OCI-LY1 (cell line): ENCODE data around the gene C11orf21.

ENCODE experiments used
- H2AFZ ChIP-seq: fragments of 200-600 bp; sonication (generic), shearing (Covaris generic); 2 replicates; pipeline ENCODE4 v1.6.0; 2014; ENCODE audit warnings: antibody characterized with exemption, mild to moderate bottlenecking, low read length
- H3F3A ChIP-seq: fragments of 200-600 bp; sonication (generic), shearing (Covaris generic); 2 replicates; pipeline ENCODE4 v1.6.0; 2014; ENCODE audit warnings: mild to moderate bottlenecking, antibody characterized with exemption, low read length, moderate library complexity; ENCODE audit not compliant: insufficient read depth
- H3K27ac ChIP-seq: fragments of 200-600 bp; sonication (generic); 2 replicates; pipeline ENCODE4 v1.5.1; 2014; ENCODE audit warnings: low read length, mixed run types, mild to moderate bottlenecking, low read depth; ENCODE audit not compliant: poor library complexity, severe bottlenecking
- H3K27me3 ChIP-seq: fragments of 200-600 bp; sonication (generic); 2 replicates; pipeline ENCODE4 v1.6.0; 2014; ENCODE audit warnings: antibody characterized with exemption, mild to moderate bottlenecking, low read length, moderate library complexity; ENCODE audit not compliant: insufficient read depth
- H3K36me3 ChIP-seq: fragments of 200-600 bp; sonication (generic); 2 replicates; pipeline ENCODE4 v1.6.1; 2014; ENCODE audit warnings: mild to moderate bottlenecking, antibody characterized with exemption, low read length, moderate library complexity, mixed read lengths; ENCODE audit not compliant: insufficient read depth
- H3K4me1 ChIP-seq: fragments of 200-600 bp; sonication (generic); 2 replicates; pipeline ENCODE4 v1.5.1; 2014; ENCODE audit warnings: mild to moderate bottlenecking, low read length, moderate library complexity; ENCODE audit not compliant: insufficient read depth, severe bottlenecking
- H3K4me2 ChIP-seq: fragments of 200-600 bp; sonication (generic), shearing (Covaris generic); 2 replicates; pipeline ENCODE4 v1.6.1; 2014; ENCODE audit warnings: low read length
- H3K4me3 ChIP-seq: fragments of 200-600 bp; sonication (generic); 2 replicates; pipeline ENCODE4 v1.5.1; 2014; ENCODE audit warnings: low read length, low read depth, mild to moderate bottlenecking, mixed read lengths; ENCODE audit not compliant: poor library complexity, severe bottlenecking
- H3K79me2 ChIP-seq: fragments of 200-600 bp; shearing (Covaris generic); 2 replicates; pipeline ENCODE4 v1.6.1; 2016; ENCODE audit warnings: mixed run types, low read length, mixed read lengths; ENCODE audit not compliant: insufficient read depth
- H3K9ac ChIP-seq: fragments of 200-600 bp; sonication (generic), shearing (Covaris generic); 2 replicates; pipeline ENCODE4 v1.6.1; 2014; ENCODE audit warnings: mild to moderate bottlenecking, low read length, mixed read lengths
- H3K9me2 ChIP-seq: fragments of 200-600 bp; sonication (generic), shearing (Covaris generic); 2 replicates; pipeline ENCODE4 v1.6.1; 2014; ENCODE audit warnings: low read depth, mild to moderate bottlenecking, low read length, mixed read lengths
- H3K9me3 ChIP-seq: fragments of 200-600 bp; shearing (Covaris generic); 2 replicates; pipeline ENCODE4 v1.6.1; 2014; ENCODE audit warnings: low read length, mixed read lengths
- H4K20me1 ChIP-seq: fragments of 200-600 bp; sonication (generic), shearing (Covaris generic); 2 replicates; pipeline ENCODE4 v1.6.0; 2016; ENCODE audit warnings: mild to moderate bottlenecking, low read length; ENCODE audit not compliant: insufficient read depth
- EZH2 ChIP-seq: fragments of 200-600 bp; sonication (generic), shearing (Covaris generic); IDR thresholded peaks from 2 replicates; pipeline ENCODE4 v1.8.0; 2017; ENCODE audit warnings: borderline replicate concordance, mixed run types, mild to moderate bottlenecking, antibody characterized with exemption, low read length, moderate library complexity, mixed read lengths
- TF ChIP-seq, protein P1 (sequence below): fragments of 200-600 bp; sonication (generic), shearing (Covaris generic); IDR thresholded peaks from 2 replicates; pipeline ENCODE4 v1.5.1; 2017; ENCODE audit warnings: mild to moderate bottlenecking, antibody characterized with exemption, low read length, moderate library complexity, mixed read lengths

The C11orf21 gene

DNA sequence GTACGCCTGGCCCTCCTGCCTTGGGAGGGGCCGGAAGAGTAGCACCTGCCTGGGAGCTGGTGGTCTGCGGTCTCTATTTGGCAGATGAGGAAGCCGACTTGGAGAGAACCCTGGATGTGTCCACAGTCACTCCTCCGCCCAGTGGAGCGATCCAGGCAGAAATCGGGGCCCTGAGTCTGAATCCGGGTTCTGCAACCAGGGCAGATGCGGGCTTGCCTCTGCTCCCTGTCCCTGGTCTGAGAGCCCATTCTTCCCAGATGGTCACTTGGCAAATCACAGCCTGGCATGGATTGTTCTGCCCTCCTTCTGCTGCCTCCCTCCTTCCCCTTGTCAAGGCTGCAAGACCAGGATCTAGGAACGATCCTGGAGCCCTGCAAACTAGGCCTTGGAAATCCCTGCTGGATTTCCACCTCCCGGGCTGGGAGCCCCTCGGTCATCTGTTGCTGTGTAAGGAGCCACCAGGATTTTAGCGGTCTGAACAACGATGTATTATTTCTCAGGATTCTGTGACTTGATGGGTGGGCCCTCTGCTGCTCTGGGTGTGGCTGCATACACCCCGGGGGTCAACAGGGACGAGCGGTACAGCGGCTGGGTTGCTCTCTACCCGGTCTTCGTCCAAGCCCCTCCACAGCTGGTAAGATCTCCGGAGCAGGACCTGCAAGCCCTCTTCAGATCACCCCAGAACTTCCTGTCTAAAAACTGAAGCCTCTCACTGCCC is 29.3 kb downstream of the C11orf21 start:
- no peak overlapping the region for H3K27ac ChIP-seq
- H3K27me3 ChIP-seq: 0 out of 2 replicates have a peak, but pooled peaks cover 4% of the 10 kb centered on the region
- no peak overlapping the region for H3K4me2 ChIP-seq
- H3K79me2 ChIP-seq: no peaks in the 10 kb centered on the region
- H2AFZ ChIP-seq: no peak overlapping the region
- H3F3A ChIP-seq: no peaks in the 10 kb centered on the region
- H3K9me3 ChIP-seq: no peaks in the 10 kb centered on the region
- H3K4me1 ChIP-seq: no peaks in the 10 kb centered on the region
- no peaks in the 10 kb centered on the region for H4K20me1 ChIP-seq
- H3K36me3 ChIP-seq: no peaks in the 10 kb centered on the region
- no peak overlapping the region for H3K9ac ChIP-seq
- TF ChIP-seq EZH2: no peak
- TF ChIP-seq, protein P1, sequence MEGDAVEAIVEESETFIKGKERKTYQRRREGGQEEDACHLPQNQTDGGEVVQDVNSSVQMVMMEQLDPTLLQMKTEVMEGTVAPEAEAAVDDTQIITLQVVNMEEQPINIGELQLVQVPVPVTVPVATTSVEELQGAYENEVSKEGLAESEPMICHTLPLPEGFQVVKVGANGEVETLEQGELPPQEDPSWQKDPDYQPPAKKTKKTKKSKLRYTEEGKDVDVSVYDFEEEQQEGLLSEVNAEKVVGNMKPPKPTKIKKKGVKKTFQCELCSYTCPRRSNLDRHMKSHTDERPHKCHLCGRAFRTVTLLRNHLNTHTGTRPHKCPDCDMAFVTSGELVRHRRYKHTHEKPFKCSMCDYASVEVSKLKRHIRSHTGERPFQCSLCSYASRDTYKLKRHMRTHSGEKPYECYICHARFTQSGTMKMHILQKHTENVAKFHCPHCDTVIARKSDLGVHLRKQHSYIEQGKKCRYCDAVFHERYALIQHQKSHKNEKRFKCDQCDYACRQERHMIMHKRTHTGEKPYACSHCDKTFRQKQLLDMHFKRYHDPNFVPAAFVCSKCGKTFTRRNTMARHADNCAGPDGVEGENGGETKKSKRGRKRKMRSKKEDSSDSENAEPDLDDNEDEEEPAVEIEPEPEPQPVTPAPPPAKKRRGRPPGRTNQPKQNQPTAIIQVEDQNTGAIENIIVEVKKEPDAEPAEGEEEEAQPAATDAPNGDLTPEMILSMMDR: no peak
- no peaks in the 10 kb centered on the region for H3K9me2 ChIP-seq
- H3K4me3 ChIP-seq: no peak overlapping the region

DNA sequence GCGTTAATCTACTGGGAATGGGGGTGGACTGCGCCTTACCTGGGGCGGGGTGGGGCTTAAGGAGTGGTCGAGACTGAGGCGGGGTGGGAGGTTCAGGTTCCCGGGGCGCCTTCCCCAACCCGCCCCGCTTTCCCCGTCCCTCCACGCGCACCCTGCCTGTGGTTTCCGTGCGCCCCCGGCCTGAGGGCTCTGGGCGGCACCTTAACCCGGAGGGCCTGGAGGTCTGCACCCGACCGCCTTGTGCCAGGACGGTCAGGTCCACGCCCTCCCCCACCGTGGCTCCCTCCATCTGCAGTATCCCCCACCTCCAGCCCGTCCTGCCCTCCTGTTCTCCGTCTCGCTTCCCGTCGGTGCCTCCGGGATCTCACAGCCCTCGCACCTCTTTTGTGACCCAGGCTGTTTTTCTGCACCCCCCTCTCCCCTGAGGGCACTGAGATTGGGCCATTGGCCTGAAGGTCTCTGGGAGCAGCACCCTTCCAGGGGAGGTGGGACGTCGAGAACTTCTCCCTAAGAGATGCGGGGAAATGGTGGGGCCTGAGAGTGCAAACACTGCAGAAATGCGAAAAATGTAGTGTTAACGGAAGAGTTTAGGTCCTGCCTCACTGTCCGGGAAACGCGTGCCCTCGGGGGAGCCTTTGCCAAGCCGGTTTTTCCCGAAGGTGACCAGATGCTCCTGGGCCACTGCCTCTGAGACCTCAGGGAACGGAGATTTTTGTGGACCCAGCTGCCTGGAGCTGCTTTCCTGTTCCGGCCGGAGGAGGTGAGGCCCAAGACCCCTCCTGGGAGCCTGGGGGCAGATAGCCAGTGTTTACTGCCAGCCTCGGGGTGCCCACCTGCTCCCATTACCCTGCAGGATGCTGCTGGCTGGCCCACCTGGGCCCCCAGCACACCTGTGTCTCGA is 30.1 kb downstream of the C11orf21 start:
- no peaks in the 10 kb centered on the region for H3K9me3 ChIP-seq
- no peaks in the 10 kb centered on the region for H4K20me1 ChIP-seq
- H3K9me2 ChIP-seq: no peaks in the 10 kb centered on the region
- no peak overlapping the region for H2AFZ ChIP-seq
- H3K4me2 ChIP-seq: no peak overlapping the region
- H3K27me3 ChIP-seq: 0 out of 2 replicates have a peak, but pooled peaks cover 4% of the 10 kb centered on the region
- H3F3A ChIP-seq: no peaks in the 10 kb centered on the region
- no peak overlapping the region for H3K27ac ChIP-seq
- H3K79me2 ChIP-seq: no peaks in the 10 kb centered on the region
- H3K36me3 ChIP-seq: no peaks in the 10 kb centered on the region
- TF ChIP-seq, protein P1: no peak
- no peak for TF ChIP-seq EZH2
- H3K9ac ChIP-seq: no peak overlapping the region
- no peaks in the 10 kb centered on the region for H3K4me1 ChIP-seq
- no peak overlapping the region for H3K4me3 ChIP-seq

DNA sequence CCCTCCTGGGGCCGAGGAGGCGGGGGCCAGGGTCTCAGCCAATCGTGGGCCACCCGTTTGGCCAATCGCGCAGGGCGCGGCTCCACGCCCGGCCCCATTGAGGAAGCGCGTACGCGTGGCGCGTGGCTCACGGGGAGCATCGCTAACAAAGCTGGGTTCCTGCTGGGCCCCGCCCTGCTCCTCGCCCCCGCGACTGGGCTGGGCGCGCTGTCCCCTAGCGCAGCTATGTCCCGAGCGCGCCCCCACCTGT is 30.7 kb downstream of the C11orf21 start:
- H3K4me2 ChIP-seq: no peak overlapping the region
- H3K27me3 ChIP-seq: 0 out of 2 replicates have a peak, but pooled peaks cover 4% of the 10 kb centered on the region
- no peaks in the 10 kb centered on the region for H3K79me2 ChIP-seq
- no peak overlapping the region for H3K27ac ChIP-seq
- H3K4me3 ChIP-seq: no peak overlapping the region
- H3K36me3 ChIP-seq: no peaks in the 10 kb centered on the region
- H2AFZ ChIP-seq: no peak overlapping the region
- H3K9ac ChIP-seq: no peak overlapping the region
- H3F3A ChIP-seq: no peaks in the 10 kb centered on the region
- TF ChIP-seq, protein P1: no peak
- TF ChIP-seq EZH2: no peak
- no peaks in the 10 kb centered on the region for H3K4me1 ChIP-seq
- no peaks in the 10 kb centered on the region for H4K20me1 ChIP-seq
- no peaks in the 10 kb centered on the region for H3K9me3 ChIP-seq
- no peaks in the 10 kb centered on the region for H3K9me2 ChIP-seq
